Measurements from ENCODE around the gene ZFP36L2. TPM values are rescaled to one million over a fixed set of nuclear protein-coding genes. Genes with fewer than 3 reads are reported as not detected.

ZFP36L2 gene, protein sequence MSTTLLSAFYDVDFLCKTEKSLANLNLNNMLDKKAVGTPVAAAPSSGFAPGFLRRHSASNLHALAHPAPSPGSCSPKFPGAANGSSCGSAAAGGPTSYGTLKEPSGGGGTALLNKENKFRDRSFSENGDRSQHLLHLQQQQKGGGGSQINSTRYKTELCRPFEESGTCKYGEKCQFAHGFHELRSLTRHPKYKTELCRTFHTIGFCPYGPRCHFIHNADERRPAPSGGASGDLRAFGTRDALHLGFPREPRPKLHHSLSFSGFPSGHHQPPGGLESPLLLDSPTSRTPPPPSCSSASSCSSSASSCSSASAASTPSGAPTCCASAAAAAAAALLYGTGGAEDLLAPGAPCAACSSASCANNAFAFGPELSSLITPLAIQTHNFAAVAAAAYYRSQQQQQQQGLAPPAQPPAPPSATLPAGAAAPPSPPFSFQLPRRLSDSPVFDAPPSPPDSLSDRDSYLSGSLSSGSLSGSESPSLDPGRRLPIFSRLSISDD
- 16.1 TPM for total RNA-seq
- polyA plus RNA-seq, result 412 TPM
- long read RNA-seq, donor 1, partial matches to known transcripts, result 0 of 4 reads
- long read RNA-seq, donor 1, other reads (novel, unspliced or antisense), result 0 of 4 reads
- long read RNA-seq, donor 2, transcript ZFP36L2-201 (2 exons, 3,696 nt), result major isoform, 146 of 160 reads
- long read RNA-seq, donor 2, partial matches to known transcripts, result 9 of 160 reads
- long read RNA-seq, donor 2, other reads (novel, unspliced or antisense), result 5 of 160 reads
- long read RNA-seq, donor 3, transcript ZFP36L2-201 (2 exons, 3,696 nt), result major isoform, 73 of 85 reads
- long read RNA-seq, donor 3, partial matches to known transcripts, result 12 of 85 reads
- long read RNA-seq, donor 3, other reads (novel, unspliced or antisense), result 0 of 85 reads
- long read RNA-seq, donor 4, transcript ZFP36L2-201 (2 exons, 3,696 nt), result major isoform, 39 of 39 reads
- long read RNA-seq, donor 4, partial matches to known transcripts, result 0 of 39 reads
- long read RNA-seq, donor 4, other reads (novel, unspliced or antisense), result 0 of 39 reads
- long read RNA-seq, donor 5, transcript ZFP36L2-201 (2 exons, 3,696 nt), result major isoform, 103 of 112 reads
- long read RNA-seq, donor 5, partial matches to known transcripts, result 0 of 112 reads
- long read RNA-seq, donor 5, other reads (novel, unspliced or antisense), result 9 of 112 reads
- long read RNA-seq, donor 6, transcript ZFP36L2-201 (2 exons, 3,696 nt), result major isoform, 102 of 102 reads
- long read RNA-seq, donor 6, partial matches to known transcripts, result 0 of 102 reads
- long read RNA-seq, donor 6, other reads (novel, unspliced or antisense), result 0 of 102 reads
- long read RNA-seq, donor 7, transcript ZFP36L2-201 (2 exons, 3,696 nt), result major isoform, 71 of 77 reads
- long read RNA-seq, donor 7, partial matches to known transcripts, result 0 of 77 reads
- long read RNA-seq, donor 7, other reads (novel, unspliced or antisense), result 6 of 77 reads
- long read RNA-seq, donor 8, transcript ZFP36L2-201 (2 exons, 3,696 nt), result major isoform, 30 of 30 reads
- long read RNA-seq, donor 8, partial matches to known transcripts, result 0 of 30 reads
- long read RNA-seq, donor 8, other reads (novel, unspliced or antisense), result 0 of 30 reads
- long read RNA-seq, donor 9, transcript ZFP36L2-201 (2 exons, 3,696 nt), result major isoform, 32 of 32 reads
- long read RNA-seq, donor 9, partial matches to known transcripts, result 0 of 32 reads
- long read RNA-seq, donor 9, other reads (novel, unspliced or antisense), result 0 of 32 reads
- long read RNA-seq, donor 10, transcript ZFP36L2-201 (2 exons, 3,696 nt), result major isoform, 53 of 53 reads
- long read RNA-seq, donor 10, partial matches to known transcripts, result 0 of 53 reads
- long read RNA-seq, donor 10, other reads (novel, unspliced or antisense), result 0 of 53 reads

DNA sequence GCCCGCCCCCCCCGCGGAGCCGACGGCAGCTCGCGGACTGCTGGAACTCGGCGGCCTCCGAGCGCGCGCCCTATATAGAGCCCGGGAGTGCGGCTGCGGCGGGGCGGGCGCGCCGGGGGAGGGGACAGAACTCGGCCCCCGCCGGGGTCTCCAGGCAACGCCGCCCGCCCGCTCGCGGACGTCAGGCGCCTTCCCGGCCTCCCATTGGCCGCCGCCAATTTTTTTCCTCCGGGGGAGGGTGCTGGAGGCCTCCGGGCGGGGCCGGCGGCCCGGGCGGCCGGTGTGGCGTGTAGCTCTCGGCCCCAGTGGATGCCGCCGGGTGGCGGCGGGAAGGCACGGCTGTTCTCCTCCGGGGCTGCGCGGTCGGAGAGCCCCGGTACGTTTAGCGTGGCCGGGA is at the start of gene ZFP36L2:
ZFP36L2 (minus strand) TSS at position 49 of the 397 bp plus-strand sequence. CDS start 291 bp downstream, outside the sequence.
- Histone ChIP-seq H3K4me3 (ENCODE audit: low read length in 2 of 2) (peak within 1 kb of the TSS; percentile 80 to 96), H3K4me1 (ENCODE audit: control insufficient read depth in 2 of 2, insufficient read depth in 2 of 2, low read length in 2 of 2) (peaks cover 16 to 45% of the 10 kb centered on the region in 2 donors), H3K27ac (ENCODE audit: low read depth in 1 of 2, low read length in 1 of 2) (peak within 1 kb of the TSS; percentile 99), H3K27me3 (ENCODE audit: control insufficient read depth in 2 of 2, insufficient read depth in 1 of 2, low read length in 1 of 2) (no peaks in the 10 kb centered on the region), H3K36me3 (ENCODE audit: control insufficient read depth in 2 of 2, insufficient read depth in 2 of 2, low read length in 1 of 2) (peaks cover 54 to 56% of the 10 kb centered on the region in 2 donors), H3K9me3 (ENCODE audit: control insufficient read depth in 2 of 2, insufficient read depth in 1 of 2, low read length in 1 of 2) (peaks cover 0 to 12% of the 10 kb centered on the region in 2 donors)
- under 1% methylated on average over 58 of the region's 58 CpGs for WGBS
- DNase-seq (ENCODE audit: low read depth in 6 of 9, low spot score in 9 of 9), result peak in 7 of 9 donors; percentile 84 to 98 (median 94)

DNA sequence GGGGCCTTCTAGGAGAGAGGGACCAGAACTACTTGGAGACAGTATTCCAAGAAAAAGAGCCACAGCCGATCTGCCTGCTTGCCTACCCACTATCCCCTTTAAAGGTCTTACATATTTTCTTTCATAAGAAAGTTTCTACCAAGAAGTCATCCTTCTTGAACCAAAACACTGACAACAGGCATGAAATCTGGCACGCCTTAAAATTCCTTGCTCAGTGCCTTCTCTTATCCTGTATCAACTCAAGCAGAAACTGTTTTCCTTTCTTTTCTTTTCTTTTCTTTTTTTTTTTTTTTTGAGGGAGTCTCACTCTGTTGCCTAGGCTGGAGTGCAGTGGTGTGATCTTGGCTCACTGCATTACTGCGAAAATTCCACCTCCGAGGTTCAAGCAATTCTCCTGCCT is 48.3 kb upstream of the ZFP36L2 start:
- H3K27ac ChIP-seq (ENCODE audit: low read depth in 1 of 2, low read length in 1 of 2), result no peak overlapping the region
- H3K4me1 ChIP-seq (ENCODE audit: control insufficient read depth in 2 of 2, insufficient read depth in 2 of 2, low read length in 2 of 2), result peaks cover 0 to 2% of the 10 kb centered on the region in 2 donors
- peaks cover 0 to 29% of the 10 kb centered on the region in 2 donors for H3K36me3 ChIP-seq (ENCODE audit: control insufficient read depth in 2 of 2, insufficient read depth in 2 of 2, low read length in 1 of 2)
- no peak for DNase-seq (ENCODE audit: low read depth in 6 of 9, low spot score in 9 of 9)
- 96% methylated on average over 4 of the region's 4 CpGs for WGBS
- H3K4me3 ChIP-seq (ENCODE audit: low read length in 2 of 2), result no peak overlapping the region
- H3K27me3 ChIP-seq (ENCODE audit: control insufficient read depth in 2 of 2, insufficient read depth in 1 of 2, low read length in 1 of 2), result no peaks in the 10 kb centered on the region
- peaks cover 0 to 2% of the 10 kb centered on the region in 2 donors for H3K9me3 ChIP-seq (ENCODE audit: control insufficient read depth in 2 of 2, insufficient read depth in 1 of 2, low read length in 1 of 2)

DNA sequence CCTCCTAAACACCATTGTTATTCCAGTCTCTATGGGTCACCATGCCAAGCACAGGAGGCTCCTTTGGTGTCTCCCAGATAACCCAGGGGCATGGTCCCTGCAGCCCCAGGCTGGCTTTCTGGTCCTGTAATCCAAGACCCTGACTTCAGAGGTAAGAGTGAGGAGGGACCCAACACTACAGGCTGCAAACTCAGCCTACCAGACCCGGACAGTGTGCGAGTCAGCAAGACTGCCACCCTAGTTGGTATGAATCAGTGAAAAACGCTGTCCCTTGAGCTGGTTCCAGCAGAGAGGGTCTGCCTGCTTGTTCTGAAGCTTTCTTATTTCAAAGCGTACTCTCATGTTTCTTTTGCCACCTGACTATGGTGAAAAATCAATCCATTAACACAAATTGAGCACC is 47.6 kb upstream of the ZFP36L2 start:
- Histone ChIP-seq H3K36me3 (ENCODE audit: control insufficient read depth in 2 of 2, insufficient read depth in 2 of 2, low read length in 1 of 2) (peaks cover 3 to 22% of the 10 kb centered on the region in 2 donors), H3K4me1 (ENCODE audit: control insufficient read depth in 2 of 2, insufficient read depth in 2 of 2, low read length in 2 of 2) (peaks cover 0 to 8% of the 10 kb centered on the region in 2 donors), H3K9me3 (ENCODE audit: control insufficient read depth in 2 of 2, insufficient read depth in 1 of 2, low read length in 1 of 2) (peaks cover 0 to 2% of the 10 kb centered on the region in 2 donors), H3K4me3 (ENCODE audit: low read length in 2 of 2) (no peak overlapping the region), H3K27ac (ENCODE audit: low read depth in 1 of 2, low read length in 1 of 2) (no peak overlapping the region), H3K27me3 (ENCODE audit: control insufficient read depth in 2 of 2, insufficient read depth in 1 of 2, low read length in 1 of 2) (no peaks in the 10 kb centered on the region)
- WGBS, result 98% methylated on average over 4 of the region's 4 CpGs
- no peak for DNase-seq (ENCODE audit: low read depth in 6 of 9, low spot score in 9 of 9)

DNA sequence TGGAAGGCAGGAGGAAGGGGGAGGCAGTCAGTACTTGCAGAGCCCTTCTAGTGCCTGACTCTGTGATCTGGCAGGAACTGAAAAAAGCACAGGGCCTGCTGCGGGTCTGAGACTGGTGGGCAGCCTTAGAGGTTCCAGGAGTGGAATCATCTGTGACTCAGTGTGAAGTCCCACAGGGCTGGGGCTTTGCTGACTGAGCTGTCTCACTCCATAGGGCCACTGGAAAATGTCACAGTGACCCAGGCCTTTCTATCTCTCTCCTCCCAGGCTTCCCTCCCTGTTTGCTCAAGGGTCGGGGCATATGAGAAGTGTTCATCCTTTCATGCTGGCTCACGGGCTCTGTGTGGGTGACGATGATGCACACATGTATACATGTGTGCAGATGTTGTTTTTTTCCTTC is 47.1 kb upstream of the ZFP36L2 start:
- DNase-seq (ENCODE audit: low read depth in 6 of 9, low spot score in 9 of 9), result no peak
- Histone ChIP-seq H3K27me3 (ENCODE audit: control insufficient read depth in 2 of 2, insufficient read depth in 1 of 2, low read length in 1 of 2) (no peaks in the 10 kb centered on the region), H3K4me3 (ENCODE audit: low read length in 2 of 2) (no peak overlapping the region), H3K36me3 (ENCODE audit: control insufficient read depth in 2 of 2, insufficient read depth in 2 of 2, low read length in 1 of 2) (peaks cover 3 to 18% of the 10 kb centered on the region in 2 donors), H3K4me1 (ENCODE audit: control insufficient read depth in 2 of 2, insufficient read depth in 2 of 2, low read length in 2 of 2) (peaks cover 0 to 8% of the 10 kb centered on the region in 2 donors), H3K27ac (ENCODE audit: low read depth in 1 of 2, low read length in 1 of 2) (no peak overlapping the region), H3K9me3 (ENCODE audit: control insufficient read depth in 2 of 2, insufficient read depth in 1 of 2, low read length in 1 of 2) (peaks cover 0 to 2% of the 10 kb centered on the region in 2 donors)
- whole genome bisulfite sequencing, result 98% methylated on average over 4 of the region's 4 CpGs

DNA sequence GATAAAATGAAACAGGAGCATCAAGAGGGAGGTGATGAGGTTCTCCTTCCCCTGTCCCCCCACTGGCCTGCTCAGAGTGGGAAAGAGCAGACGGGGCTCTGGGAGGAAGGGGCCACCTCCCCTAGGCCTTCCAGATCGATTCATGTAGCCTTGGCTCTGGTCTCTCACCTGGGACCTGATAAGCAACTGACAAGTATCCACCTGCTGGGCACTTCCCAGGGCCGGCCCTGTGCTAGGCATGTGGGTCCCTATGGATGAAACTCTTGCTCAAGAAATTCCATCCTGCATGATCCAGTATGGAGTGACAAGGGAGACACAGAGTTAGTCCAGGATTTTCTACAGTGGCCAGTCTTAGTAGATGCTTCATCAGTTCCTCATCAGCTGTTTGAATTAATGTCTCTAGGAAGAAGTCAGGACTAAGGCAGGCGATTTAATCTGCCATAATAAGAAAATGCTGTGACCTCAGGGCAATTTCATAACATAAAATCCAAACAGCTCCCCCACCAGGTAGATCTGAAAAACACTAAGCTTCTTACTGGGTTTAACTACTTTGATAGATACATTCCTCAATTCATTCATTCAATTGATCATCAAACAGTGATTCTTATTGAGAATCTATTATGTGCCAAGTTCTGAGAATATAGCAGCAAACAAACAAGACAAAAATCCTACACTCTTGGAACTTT is 44.7 kb upstream of the ZFP36L2 start:
- Histone ChIP-seq H3K4me1 (ENCODE audit: control insufficient read depth in 2 of 2, insufficient read depth in 2 of 2, low read length in 2 of 2) (peaks cover 0 to 6% of the 10 kb centered on the region in 2 donors), H3K27me3 (ENCODE audit: control insufficient read depth in 2 of 2, insufficient read depth in 1 of 2, low read length in 1 of 2) (no peaks in the 10 kb centered on the region), H3K27ac (ENCODE audit: low read depth in 1 of 2, low read length in 1 of 2) (no peak overlapping the region), H3K36me3 (ENCODE audit: control insufficient read depth in 2 of 2, insufficient read depth in 2 of 2, low read length in 1 of 2) (peaks cover 9 to 22% of the 10 kb centered on the region in 2 donors), H3K9me3 (ENCODE audit: control insufficient read depth in 2 of 2, insufficient read depth in 1 of 2, low read length in 1 of 2) (peaks cover 0 to 2% of the 10 kb centered on the region in 2 donors), H3K4me3 (ENCODE audit: low read length in 2 of 2) (no peak overlapping the region)
- WGBS, result 99% methylated on average over 4 of the region's 4 CpGs
- DNase-seq (ENCODE audit: low read depth in 6 of 9, low spot score in 9 of 9), result no peak

DNA sequence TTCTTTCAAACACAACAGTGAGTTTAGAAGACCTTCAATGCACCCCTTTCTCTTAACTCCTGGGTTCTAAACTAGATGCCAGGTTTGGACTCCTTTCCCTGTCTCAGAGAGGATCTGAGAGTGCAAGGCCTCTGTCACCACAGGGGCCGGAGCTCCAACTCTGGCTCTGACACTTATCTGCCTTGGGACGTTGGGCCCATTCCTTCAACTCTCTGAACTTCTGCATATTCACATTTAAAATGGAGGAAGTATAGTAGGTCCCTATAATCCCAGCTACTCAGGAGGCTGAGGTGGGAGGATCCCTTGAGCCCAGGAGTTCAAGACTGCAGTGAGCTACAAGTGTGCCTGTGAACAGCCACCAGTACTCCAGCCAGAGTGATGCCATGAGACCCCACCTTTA is 44.1 kb upstream of the ZFP36L2 start:
- H3K9me3 ChIP-seq (ENCODE audit: control insufficient read depth in 2 of 2, insufficient read depth in 1 of 2, low read length in 1 of 2), result peaks cover 0 to 2% of the 10 kb centered on the region in 2 donors
- no peaks in the 10 kb centered on the region for H3K27me3 ChIP-seq (ENCODE audit: control insufficient read depth in 2 of 2, insufficient read depth in 1 of 2, low read length in 1 of 2)
- H3K4me3 ChIP-seq (ENCODE audit: low read length in 2 of 2), result no peak overlapping the region
- 96% methylated on average over 2 of the region's 2 CpGs for WGBS
- peaks cover 14 to 22% of the 10 kb centered on the region in 2 donors for H3K36me3 ChIP-seq (ENCODE audit: control insufficient read depth in 2 of 2, insufficient read depth in 2 of 2, low read length in 1 of 2)
- peaks cover 0 to 6% of the 10 kb centered on the region in 2 donors for H3K4me1 ChIP-seq (ENCODE audit: control insufficient read depth in 2 of 2, insufficient read depth in 2 of 2, low read length in 2 of 2)
- DNase-seq (ENCODE audit: low read depth in 6 of 9, low spot score in 9 of 9), result no peak
- no peak overlapping the region for H3K27ac ChIP-seq (ENCODE audit: low read depth in 1 of 2, low read length in 1 of 2)

DNA sequence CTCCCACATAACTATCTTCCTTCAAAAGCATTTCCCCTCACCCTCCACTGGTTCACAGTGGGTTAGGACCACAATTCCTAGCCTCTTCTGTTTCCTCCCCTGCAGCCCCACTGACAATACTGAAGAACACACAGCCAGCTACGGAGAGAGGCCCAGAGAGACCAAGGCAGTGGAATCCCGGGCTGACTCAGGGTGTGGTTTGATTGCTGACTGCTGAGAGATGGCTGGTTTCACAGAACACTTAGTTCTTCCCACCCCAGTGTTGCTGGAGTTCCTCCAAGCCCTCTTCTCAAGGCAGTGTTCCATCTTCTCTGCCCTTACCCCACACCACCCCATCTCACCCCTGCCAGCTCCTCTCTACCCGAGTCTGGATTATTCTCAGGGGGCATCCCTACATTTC is 43.3 kb upstream of the ZFP36L2 start:
- H3K27ac ChIP-seq (ENCODE audit: low read depth in 1 of 2, low read length in 1 of 2), result peak overlapping the region in 1 of 2 donors; percentile 9
- no peak overlapping the region for H3K4me3 ChIP-seq (ENCODE audit: low read length in 2 of 2)
- no peaks in the 10 kb centered on the region for H3K27me3 ChIP-seq (ENCODE audit: control insufficient read depth in 2 of 2, insufficient read depth in 1 of 2, low read length in 1 of 2)
- H3K9me3 ChIP-seq (ENCODE audit: control insufficient read depth in 2 of 2, insufficient read depth in 1 of 2, low read length in 1 of 2), result peaks cover 0 to 2% of the 10 kb centered on the region in 2 donors
- 89% methylated on average over 3 of the region's 3 CpGs for WGBS
- peaks cover 14 to 22% of the 10 kb centered on the region in 2 donors for H3K36me3 ChIP-seq (ENCODE audit: control insufficient read depth in 2 of 2, insufficient read depth in 2 of 2, low read length in 1 of 2)
- peaks cover 0 to 6% of the 10 kb centered on the region in 2 donors for H3K4me1 ChIP-seq (ENCODE audit: control insufficient read depth in 2 of 2, insufficient read depth in 2 of 2, low read length in 2 of 2)
- DNase-seq (ENCODE audit: low read depth in 6 of 9, low spot score in 9 of 9), result no peak
